ENCODE data around the gene DPM3. TPM values are rescaled to one million over a fixed set of nuclear protein-coding genes. Genes with fewer than 3 reads are reported as not detected.

Gene DPM3
- total and polyA plus RNA-seq, 3 donors from 2014 or later: 69.9 to 104 (median 77.7) TPM

- TF ChIP-seq, protein P1, sequence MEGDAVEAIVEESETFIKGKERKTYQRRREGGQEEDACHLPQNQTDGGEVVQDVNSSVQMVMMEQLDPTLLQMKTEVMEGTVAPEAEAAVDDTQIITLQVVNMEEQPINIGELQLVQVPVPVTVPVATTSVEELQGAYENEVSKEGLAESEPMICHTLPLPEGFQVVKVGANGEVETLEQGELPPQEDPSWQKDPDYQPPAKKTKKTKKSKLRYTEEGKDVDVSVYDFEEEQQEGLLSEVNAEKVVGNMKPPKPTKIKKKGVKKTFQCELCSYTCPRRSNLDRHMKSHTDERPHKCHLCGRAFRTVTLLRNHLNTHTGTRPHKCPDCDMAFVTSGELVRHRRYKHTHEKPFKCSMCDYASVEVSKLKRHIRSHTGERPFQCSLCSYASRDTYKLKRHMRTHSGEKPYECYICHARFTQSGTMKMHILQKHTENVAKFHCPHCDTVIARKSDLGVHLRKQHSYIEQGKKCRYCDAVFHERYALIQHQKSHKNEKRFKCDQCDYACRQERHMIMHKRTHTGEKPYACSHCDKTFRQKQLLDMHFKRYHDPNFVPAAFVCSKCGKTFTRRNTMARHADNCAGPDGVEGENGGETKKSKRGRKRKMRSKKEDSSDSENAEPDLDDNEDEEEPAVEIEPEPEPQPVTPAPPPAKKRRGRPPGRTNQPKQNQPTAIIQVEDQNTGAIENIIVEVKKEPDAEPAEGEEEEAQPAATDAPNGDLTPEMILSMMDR (IDR thresholded peaks at IDR 0.05): peak; percentile 82 to 95 (median 88)
- no peak for TF ChIP-seq POLR2A (IDR thresholded peaks at IDR 0.05)
- WGBS, 2 donors: 63 to 73% methylated on average over 8 of the region's 8 CpGs
- DNase-seq: peak; percentile 88
- no peaks in the 10 kb centered on the region for H3K9me3 ChIP-seq
- H3K4me3 ChIP-seq: no peak overlapping the region
- intact Hi-C loops (cut with DNase I; ENCODE audit: low total_unique reads): no loop called here
- H3K27ac ChIP-seq: no peak overlapping the region
- H3K36me3 ChIP-seq (ENCODE audit: low read depth, missing control alignments): no peaks in the 10 kb centered on the region
- H3K4me1 ChIP-seq: peaks cover 9% of the 10 kb centered on the region
- H3K27me3 ChIP-seq: no peaks in the 10 kb centered on the region
Observed at GRCh38 chr1:155176544-155177071, 36.3 kb upstream of the DPM3 start.

DNA sequence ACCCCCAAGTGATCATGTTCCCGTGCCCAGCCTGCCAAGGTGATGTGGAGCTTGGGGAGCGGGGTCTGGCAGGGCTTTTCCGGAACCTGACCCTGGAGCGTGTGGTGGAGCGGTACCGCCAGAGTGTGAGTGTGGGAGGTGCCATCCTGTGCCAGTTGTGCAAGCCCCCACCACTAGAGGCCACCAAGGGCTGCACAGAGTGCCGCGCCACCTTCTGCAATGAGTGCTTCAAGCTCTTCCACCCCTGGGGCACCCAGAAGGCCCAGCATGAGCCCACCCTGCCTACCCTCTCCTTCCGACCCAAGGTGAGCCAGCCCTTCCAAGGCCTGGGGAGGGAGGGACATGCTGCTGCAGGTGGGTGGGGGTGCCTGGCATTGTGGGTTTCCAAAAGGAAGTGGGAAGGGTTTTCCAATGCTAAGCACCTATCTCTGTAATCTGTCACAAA, 35.6 kb upstream of the DPM3 start:
- Histone ChIP-seq H3K9me3 (no peaks in the 10 kb centered on the region), H3K27me3 (no peaks in the 10 kb centered on the region), H3K4me1 (peaks cover 9% of the 10 kb centered on the region), H3K4me3 (no peak overlapping the region), H3K36me3 (ENCODE audit: low read depth, missing control alignments) (no peaks in the 10 kb centered on the region), H3K27ac (no peak overlapping the region)
- intact Hi-C loops (cut with DNase I; ENCODE audit: low total_unique reads): no loop called here
- WGBS, 2 donors: 88 to 92% methylated on average over 7 to 9 of the region's 9 CpGs
- no peak for DNase-seq
- no peak for TF ChIP-seq POLR2A (IDR thresholded peaks at IDR 0.05)
- TF ChIP-seq, protein P1 (IDR thresholded peaks at IDR 0.05): no peak

DNA sequence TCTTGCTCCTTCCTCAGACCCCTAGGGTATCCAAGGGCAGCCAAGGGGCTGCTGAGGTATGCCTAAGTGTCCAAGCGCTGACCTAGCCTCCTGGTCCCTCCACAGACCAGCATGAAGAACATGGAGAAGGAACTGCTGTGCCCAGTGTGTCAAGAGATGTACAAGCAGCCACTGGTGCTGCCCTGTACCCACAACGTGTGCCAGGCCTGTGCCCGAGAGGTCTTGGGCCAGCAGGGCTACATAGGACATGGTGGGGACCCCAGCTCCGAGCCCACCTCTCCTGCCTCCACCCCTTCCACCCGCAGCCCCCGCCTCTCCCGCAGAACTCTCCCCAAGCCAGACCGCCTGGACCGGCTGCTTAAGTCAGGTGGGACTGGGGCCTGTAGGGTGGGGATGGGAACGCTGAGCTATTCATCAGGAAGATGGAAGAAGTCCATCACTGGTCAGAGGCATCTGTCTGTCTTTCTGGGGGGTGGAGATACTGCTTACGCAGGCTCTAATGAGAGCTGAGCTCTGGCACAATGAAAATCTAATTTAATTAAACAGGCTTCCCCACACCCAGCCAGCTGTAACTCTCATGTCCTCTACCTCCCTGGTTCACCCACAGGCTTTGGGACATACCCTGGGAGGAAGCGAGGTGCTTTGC, 35.1 kb upstream of the DPM3 start:
- H3K36me3 ChIP-seq (ENCODE audit: low read depth, missing control alignments): no peaks in the 10 kb centered on the region
- DNase-seq: no peak
- no peak overlapping the region for H3K27ac ChIP-seq
- no peaks in the 10 kb centered on the region for H3K27me3 ChIP-seq
- no peak overlapping the region for H3K4me3 ChIP-seq
- peaks cover 9% of the 10 kb centered on the region for H3K4me1 ChIP-seq
- WGBS, 2 donors: 78 to 81% methylated on average over 5 to 10 of the region's 12 CpGs
- TF ChIP-seq POLR2A (IDR thresholded peaks at IDR 0.05): no peak
- TF ChIP-seq, protein P1 (IDR thresholded peaks at IDR 0.05): no peak
- intact Hi-C loops (cut with DNase I; ENCODE audit: low total_unique reads): no loop called here
- no peaks in the 10 kb centered on the region for H3K9me3 ChIP-seq

DNA sequence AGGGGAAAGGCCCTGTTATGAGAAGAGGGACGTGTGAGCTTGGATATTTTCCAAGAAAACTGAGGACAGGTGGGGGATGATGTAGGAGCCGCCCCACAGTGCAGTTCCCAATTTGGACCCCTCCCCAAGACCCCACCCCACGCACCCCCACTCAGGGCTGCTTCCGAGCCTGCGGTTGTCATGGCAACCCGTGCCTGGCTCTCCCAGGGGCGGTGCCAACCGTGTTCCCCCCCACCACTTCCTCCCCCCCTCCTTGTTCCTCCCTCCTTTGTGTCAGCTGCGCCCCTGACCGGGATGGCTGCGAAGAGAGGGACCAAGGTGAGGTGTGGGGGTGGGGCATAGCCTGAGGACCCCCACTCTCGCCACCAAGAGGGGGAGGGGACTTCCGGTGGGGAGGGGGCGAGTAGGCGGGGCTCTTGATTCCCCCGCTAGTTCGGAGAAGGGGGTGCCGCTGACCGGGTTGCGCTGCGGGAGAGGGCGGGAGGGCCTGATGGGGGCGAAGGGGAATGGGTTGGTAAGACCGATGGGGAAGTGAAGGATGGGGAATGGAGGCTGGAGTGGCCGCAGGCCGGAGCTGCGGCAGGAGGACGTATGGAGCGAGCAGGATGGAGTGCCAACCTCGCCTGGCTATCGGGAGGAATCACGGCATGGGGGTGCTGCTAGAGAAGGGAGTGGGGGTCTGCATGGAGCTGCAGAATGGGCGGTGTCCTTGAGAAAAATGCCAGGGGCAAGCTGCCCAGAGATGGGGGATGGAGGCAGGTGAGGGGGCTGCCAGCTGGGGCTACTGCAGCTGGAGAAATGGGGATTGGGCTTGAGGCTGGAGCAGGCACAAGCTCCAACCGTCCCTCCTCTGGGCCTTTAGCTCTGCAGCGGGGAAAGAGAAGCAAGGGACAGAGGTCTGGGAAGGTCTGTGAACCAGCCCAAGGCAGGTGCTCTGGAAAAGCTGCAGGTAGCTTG, 34.3 kb upstream of the DPM3 start:
- H3K27me3 ChIP-seq: no peaks in the 10 kb centered on the region
- DNase-seq: no peak
- TF ChIP-seq, protein P1 (IDR thresholded peaks at IDR 0.05): no peak
- TF ChIP-seq POLR2A (IDR thresholded peaks at IDR 0.05): no peak
- H3K36me3 ChIP-seq (ENCODE audit: low read depth, missing control alignments): no peaks in the 10 kb centered on the region
- WGBS, 2 donors: 4 to 8% methylated on average over 24 to 35 of the region's 35 CpGs
- H3K4me1 ChIP-seq: peaks cover 10% of the 10 kb centered on the region
- H3K9me3 ChIP-seq: no peaks in the 10 kb centered on the region
- intact Hi-C loops (cut with DNase I; ENCODE audit: low total_unique reads): no loop called here
- peak overlapping the region; percentile 92 to 98 for H3K4me3 ChIP-seq
- no peak overlapping the region for H3K27ac ChIP-seq

All from testis (tissue), 3 donors.